ENCODE data around the gene LHFPL3.

DNA sequence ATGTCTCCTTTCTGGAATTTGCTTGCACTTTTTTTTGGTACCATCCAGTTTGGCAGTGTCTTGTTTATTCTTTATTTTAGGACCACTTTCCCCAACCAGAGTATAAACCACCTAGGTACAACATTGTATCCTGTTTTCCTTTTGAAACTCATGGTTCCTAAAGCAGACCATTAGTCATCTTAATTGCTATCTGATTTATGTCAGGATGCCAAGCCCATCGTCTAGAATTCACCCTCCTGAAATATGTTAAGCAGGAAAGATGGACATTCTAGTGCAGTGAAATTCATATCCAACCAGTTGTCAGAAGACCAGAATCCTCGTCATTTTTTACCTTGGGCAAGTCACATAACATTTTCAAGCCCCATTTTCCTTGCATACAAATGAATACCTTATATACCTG is 462.0 kb downstream of the LHFPL3 start:
- TF ChIP-seq, protein P1, sequence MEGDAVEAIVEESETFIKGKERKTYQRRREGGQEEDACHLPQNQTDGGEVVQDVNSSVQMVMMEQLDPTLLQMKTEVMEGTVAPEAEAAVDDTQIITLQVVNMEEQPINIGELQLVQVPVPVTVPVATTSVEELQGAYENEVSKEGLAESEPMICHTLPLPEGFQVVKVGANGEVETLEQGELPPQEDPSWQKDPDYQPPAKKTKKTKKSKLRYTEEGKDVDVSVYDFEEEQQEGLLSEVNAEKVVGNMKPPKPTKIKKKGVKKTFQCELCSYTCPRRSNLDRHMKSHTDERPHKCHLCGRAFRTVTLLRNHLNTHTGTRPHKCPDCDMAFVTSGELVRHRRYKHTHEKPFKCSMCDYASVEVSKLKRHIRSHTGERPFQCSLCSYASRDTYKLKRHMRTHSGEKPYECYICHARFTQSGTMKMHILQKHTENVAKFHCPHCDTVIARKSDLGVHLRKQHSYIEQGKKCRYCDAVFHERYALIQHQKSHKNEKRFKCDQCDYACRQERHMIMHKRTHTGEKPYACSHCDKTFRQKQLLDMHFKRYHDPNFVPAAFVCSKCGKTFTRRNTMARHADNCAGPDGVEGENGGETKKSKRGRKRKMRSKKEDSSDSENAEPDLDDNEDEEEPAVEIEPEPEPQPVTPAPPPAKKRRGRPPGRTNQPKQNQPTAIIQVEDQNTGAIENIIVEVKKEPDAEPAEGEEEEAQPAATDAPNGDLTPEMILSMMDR (IDR thresholded peaks at IDR 0.05), result no peak
- TF ChIP-seq POLR2A (IDR thresholded peaks at IDR 0.05) (no peak), POLR2AphosphoS5 (IDR thresholded peaks at IDR 0.05) (no peak)
